ENCODE results near the gene CGNL1.

Gene CGNL1

DNA sequence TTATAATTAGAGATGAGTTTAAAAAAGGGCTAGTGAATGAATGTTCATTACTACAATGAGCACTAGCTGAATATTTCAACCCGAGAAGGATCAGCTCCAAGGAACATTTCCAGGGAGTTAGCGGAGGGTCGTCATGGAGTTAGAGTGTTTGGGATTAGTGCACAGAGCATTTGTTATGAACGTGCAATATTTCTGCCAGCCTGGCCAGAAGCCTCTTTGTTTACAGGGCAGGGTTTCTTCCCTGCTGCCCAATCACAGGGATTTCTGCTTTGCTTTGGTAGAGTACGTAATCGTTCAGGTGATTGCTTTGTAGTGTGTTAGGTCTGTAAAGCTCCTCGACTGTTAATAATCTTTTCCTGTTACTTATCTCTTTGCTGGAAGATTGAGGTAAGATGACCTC is 5.9 kb downstream of the CGNL1 start:
- DNase-seq (ENCODE audit: low read depth in 2 of 2): no peak
- no peak overlapping the region for H3K4me3 ChIP-seq (replicated peaks in 1 of 2; ENCODE audit: low read depth in 2 of 2, low read length in 2 of 2)
- TF ChIP-seq, protein P1, sequence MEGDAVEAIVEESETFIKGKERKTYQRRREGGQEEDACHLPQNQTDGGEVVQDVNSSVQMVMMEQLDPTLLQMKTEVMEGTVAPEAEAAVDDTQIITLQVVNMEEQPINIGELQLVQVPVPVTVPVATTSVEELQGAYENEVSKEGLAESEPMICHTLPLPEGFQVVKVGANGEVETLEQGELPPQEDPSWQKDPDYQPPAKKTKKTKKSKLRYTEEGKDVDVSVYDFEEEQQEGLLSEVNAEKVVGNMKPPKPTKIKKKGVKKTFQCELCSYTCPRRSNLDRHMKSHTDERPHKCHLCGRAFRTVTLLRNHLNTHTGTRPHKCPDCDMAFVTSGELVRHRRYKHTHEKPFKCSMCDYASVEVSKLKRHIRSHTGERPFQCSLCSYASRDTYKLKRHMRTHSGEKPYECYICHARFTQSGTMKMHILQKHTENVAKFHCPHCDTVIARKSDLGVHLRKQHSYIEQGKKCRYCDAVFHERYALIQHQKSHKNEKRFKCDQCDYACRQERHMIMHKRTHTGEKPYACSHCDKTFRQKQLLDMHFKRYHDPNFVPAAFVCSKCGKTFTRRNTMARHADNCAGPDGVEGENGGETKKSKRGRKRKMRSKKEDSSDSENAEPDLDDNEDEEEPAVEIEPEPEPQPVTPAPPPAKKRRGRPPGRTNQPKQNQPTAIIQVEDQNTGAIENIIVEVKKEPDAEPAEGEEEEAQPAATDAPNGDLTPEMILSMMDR (IDR thresholded peaks at IDR 0.05; ENCODE audit: low read depth, low read length): no peak

DNA sequence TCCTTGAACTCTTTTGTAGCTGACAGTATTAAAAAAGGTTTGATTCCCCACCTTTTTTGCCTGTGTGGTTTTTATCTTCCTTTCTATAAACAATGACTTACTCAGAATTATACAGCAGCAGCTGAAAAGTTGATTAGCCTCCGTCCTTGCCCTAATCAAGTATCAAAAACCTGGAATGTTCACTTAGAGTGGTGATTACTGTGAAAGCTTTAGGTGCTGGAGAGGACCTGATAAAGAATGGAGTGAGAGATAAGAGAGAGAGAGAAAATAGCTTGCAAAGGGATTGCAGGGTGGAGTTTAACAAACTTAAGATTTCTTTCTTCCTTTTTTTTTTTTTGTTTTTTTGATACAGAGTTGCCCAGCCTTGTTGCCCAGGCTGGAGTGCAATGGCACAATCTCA is 6.7 kb downstream of the CGNL1 start:
- no peak overlapping the region for H3K4me3 ChIP-seq (replicated peaks in 1 of 2; ENCODE audit: low read depth in 2 of 2, low read length in 2 of 2)
- TF ChIP-seq, protein P1 (IDR thresholded peaks at IDR 0.05; ENCODE audit: low read depth, low read length): no peak
- DNase-seq (ENCODE audit: low read depth in 2 of 2): no peak

DNA sequence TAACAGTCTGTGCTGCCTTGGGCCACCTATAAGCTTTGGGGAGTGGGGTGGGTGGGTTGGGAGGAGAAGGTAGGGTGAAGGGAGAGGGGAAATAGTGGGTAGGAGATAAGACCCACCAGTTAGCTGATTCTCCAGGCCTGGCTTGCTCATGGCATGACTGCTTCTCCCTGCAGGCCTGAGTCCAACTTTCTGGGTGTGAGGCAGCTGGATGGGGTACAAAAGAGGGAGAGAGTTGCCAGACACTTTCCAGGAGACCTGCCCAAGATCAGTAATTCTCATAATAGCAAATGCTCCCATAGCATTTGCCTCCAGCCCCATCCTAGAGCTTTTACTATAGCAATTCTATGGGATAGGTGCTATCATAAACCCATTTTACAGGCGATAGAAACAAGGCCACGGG is 7.7 kb downstream of the CGNL1 start:
- TF ChIP-seq, protein P1 (IDR thresholded peaks at IDR 0.05; ENCODE audit: low read depth, low read length): no peak
- H3K4me3 ChIP-seq (replicated peaks in 1 of 2; ENCODE audit: low read depth in 2 of 2, low read length in 2 of 2): no peak overlapping the region
- DNase-seq (ENCODE audit: low read depth in 2 of 2): peak in 1 of 2 donors; percentile 74

DNA sequence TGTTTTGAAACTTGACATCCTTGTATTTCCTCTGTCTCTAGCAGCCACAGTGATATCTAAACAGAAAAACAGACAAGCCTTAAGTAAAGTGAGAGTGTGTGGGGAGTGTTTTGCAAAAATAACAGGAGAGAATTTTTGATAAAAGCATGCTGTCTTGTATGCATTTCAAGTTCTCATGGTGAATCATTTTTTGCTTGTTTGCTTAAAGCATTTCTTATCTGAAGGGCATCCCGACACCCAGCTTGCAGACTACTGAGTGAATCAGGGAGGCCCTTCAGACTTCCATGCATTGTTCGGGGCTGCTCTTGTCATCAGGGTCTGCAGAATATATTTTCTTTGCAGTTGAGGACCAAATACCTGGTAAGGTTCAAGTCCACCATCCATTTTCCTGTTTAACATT is 8.5 kb downstream of the CGNL1 start:
- peak; percentile 27 to 58 for DNase-seq (ENCODE audit: low read depth in 2 of 2)
- H3K4me3 ChIP-seq (replicated peaks in 1 of 2; ENCODE audit: low read depth in 2 of 2, low read length in 2 of 2): no peak overlapping the region
- TF ChIP-seq, protein P1 (IDR thresholded peaks at IDR 0.05; ENCODE audit: low read depth, low read length): no peak

DNA sequence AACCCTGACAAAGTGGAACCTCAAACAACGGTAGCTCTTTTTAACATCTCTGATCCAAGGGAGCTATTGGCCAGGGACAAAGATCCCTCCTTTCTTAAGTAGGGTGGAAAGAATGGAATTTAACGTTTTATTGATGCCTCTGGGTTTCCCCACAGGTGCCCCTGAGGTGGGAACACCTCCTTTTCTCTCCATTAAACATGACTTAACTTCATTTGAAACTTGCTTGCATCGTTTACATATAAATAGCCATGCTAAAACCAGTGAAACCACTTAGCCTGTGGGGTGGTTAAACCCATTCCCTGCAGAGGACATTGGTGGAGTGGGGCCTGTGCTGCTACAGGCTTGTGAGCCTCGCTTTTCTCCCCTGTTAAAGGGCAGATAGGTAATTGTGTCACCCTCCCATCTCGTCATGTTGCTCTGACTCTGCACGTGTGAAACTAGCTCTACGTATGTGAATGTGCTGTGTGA is 9.7 kb downstream of the CGNL1 start:
- no peak for DNase-seq (ENCODE audit: low read depth in 2 of 2)
- no peak overlapping the region for H3K4me3 ChIP-seq (replicated peaks in 1 of 2; ENCODE audit: low read depth in 2 of 2, low read length in 2 of 2)
- TF ChIP-seq, protein P1 (IDR thresholded peaks at IDR 0.05; ENCODE audit: low read depth, low read length): no peak

DNA sequence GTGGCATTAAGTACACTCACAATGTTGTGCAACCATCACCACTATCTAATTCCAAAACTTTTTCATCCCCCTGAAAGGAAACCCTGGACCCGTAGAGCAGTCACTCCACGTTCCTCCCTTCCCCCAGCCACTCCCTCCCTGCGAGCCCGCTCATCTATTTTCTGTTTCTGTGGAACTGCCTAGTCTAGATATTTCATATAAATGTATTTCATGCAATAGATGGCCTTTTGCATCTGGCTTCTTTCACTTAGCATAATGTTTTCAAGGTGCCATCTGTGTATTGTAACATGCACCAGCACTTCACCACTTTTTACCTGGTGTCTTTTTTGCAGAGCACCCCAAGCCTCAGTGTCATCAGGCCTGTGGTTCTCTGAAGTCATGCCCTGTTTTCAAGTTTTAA is 10.7 kb downstream of the CGNL1 start:
- no peak overlapping the region for H3K4me3 ChIP-seq (replicated peaks in 1 of 2; ENCODE audit: low read depth in 2 of 2, low read length in 2 of 2)
- TF ChIP-seq, protein P1 (IDR thresholded peaks at IDR 0.05; ENCODE audit: low read depth, low read length): no peak
- DNase-seq (ENCODE audit: low read depth in 2 of 2): no peak

DNA sequence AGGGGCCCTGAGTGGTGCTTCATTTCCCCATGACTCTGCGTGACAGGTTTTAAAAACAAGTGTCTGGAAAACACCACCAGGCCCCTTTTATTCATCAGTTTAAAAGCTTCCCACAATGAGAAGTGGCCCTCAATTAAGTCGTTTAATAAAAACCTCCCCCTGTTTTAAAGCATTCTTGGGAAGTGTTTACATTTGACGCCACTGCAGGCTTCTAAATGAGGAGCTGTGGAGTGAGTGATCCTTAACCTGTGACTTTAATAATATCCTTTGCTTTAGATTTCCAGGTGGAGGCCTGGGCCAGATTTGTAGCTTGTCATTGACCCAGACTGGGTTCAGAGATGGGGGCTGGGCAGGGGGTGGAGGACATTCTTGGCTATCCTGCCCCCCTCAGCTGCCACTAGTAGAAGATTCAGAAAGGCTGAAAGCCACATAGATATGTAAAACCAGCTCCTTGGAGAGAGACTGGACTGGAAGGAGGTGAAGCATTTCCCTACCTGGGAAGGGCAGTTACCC is 11.3 kb downstream of the CGNL1 start:
- DNase-seq (ENCODE audit: low read depth in 2 of 2): no peak
- TF ChIP-seq, protein P1 (IDR thresholded peaks at IDR 0.05; ENCODE audit: low read depth, low read length): no peak
- H3K4me3 ChIP-seq (replicated peaks in 1 of 2; ENCODE audit: low read depth in 2 of 2, low read length in 2 of 2): no peak overlapping the region

Measured in cardiac fibroblast (primary cell).